HCT116 (cell line): ENCODE measurements around the gene GLRB. TPM values are rescaled to one million over a fixed set of nuclear protein-coding genes. Genes with fewer than 3 reads are reported as not detected.

Experiments used
- ATAC-seq: fragments of 200-7000 bp; cut with Tn5 transposase; 2 replicates; pipeline ENCODE4 v1.9.1; 2020; ENCODE audit warnings: mild to moderate bottlenecking, moderate library complexity
- BruUV-seq: library from RNA; stranded (reverse); fragments of 400-500 nt; replicated peaks from 2 replicates; lab custom pipeline; 2021; lab: Mats Ljungman, UMichigan
- CTCF ChIA-PET: fragments of 300-600 bp; sonication (Branson Sonifier 250); formaldehyde crosslinking; loops from one replicate; lab custom pipeline; 2021; ENCODE audit warnings: antibody characterized with exemption; lab: Charles Lee
- POLR2A ChIA-PET: fragments of 300-600, 350-600 bp; sonication (Branson Sonifier 250); formaldehyde crosslinking; loops from one replicate; lab custom pipeline; 2021; ENCODE audit warnings: antibody characterized with exemption; lab: Charles Lee
- RAD21 ChIA-PET, 2 experiments: fragments of 300-600 bp; sonication (Branson Sonifier 250); formaldehyde crosslinking; loops; one replicate each; lab custom pipeline; 2023; ENCODE audit warnings: low total read pairs in 2 of 2; ENCODE audit not compliant: uncharacterized antibody in 2 of 2, unreplicated experiment in 2 of 2, low non-redundant PET in 1 of 2; lab: Charles Lee
- DNase-seq: peaks from one replicate; pipeline ENCODE4 v3.0.0-alpha.2; 2010; ENCODE audit warnings: low read depth, low spot score
- H2AFZ ChIP-seq: fragments of 200-600 bp; shearing (Covaris generic), sonication (generic); 2 replicates; pipeline ENCODE4 v1.6.1; 2017; ENCODE audit warnings: low read depth, mixed run types, mixed read lengths, antibody characterized with exemption, low read length; ENCODE audit not compliant: poor library complexity, severe bottlenecking
- H3K27ac ChIP-seq: 2 replicates; pipeline ENCODE4 v1.5.1; 2012; ENCODE audit warnings: low read depth, low read length
- H3K27me3 ChIP-seq: fragments of 200-600 bp; sonication (generic); 2 replicates; pipeline ENCODE4 v1.6.1; 2016; ENCODE audit warnings: mixed run types, low read length, mixed read lengths; ENCODE audit not compliant: insufficient read depth
- H3K36me3 ChIP-seq, 2 experiments: fragments of 200-500 bp in 1 of 2; fragments of 200-600 bp in 1 of 2; sonication (Bioruptor generic) in 1 of 2; sonication (generic) in 1 of 2; 2 replicates each; pipeline versions ENCODE4 v1.5.1 to v1.6.1; 2014 to 2016; ENCODE audit warnings: low read length in 2 of 2, inconsistent platforms in 1 of 2, mixed read lengths in 1 of 2, mixed run types in 1 of 2; ENCODE audit not compliant: insufficient read depth in 2 of 2, control insufficient read depth in 1 of 2
- H3K4me1 ChIP-seq, 2 experiments: fragments of 200-600 bp in 1 of 2; sonication (generic) in 1 of 2; 2 replicates each; pipeline versions ENCODE4 v1.5.1 to v1.6.1; 2012 to 2017; ENCODE audit warnings: low read length in 2 of 2, inconsistent platforms in 1 of 2, mild to moderate bottlenecking in 1 of 2, mixed read lengths in 1 of 2, mixed run types in 1 of 2, moderate library complexity in 1 of 2; ENCODE audit not compliant: insufficient read depth in 2 of 2, control insufficient read depth in 1 of 2
- H3K4me2 ChIP-seq: fragments of 200-600 bp; sonication (generic); 2 replicates; pipeline ENCODE4 v1.6.1; 2017; ENCODE audit warnings: mixed run types, low read length, mixed read lengths
- H3K4me3 ChIP-seq, 2 experiments: fragments of 200-600 bp in 1 of 2; sonication (generic) in 1 of 2; replicated peaks in 1 of 2; 2 replicates each; pipeline ENCODE4 v1.5.1; 2011 to 2016; ENCODE audit warnings: low read length in 2 of 2, control low read depth in 1 of 2, low read depth in 1 of 2, mild to moderate bottlenecking in 1 of 2, mixed read lengths in 1 of 2, mixed run types in 1 of 2
- H3K79me2 ChIP-seq: fragments of 200-600 bp; sonication (generic); 2 replicates; pipeline ENCODE4 v1.6.1; 2017; ENCODE audit warnings: mild to moderate bottlenecking, mixed run types, low read length, moderate library complexity, mixed read lengths; ENCODE audit not compliant: insufficient read depth
- H3K9ac ChIP-seq: fragments of 200-600 bp; sonication (generic); 2 replicates; pipeline ENCODE4 v1.6.1; 2016; ENCODE audit warnings: low read length, mixed read lengths
- H3K9me2 ChIP-seq: fragments of 200-600 bp; sonication (generic), shearing (Covaris generic); 2 replicates; pipeline ENCODE4 v1.6.1; 2017; ENCODE audit warnings: mixed run types, mild to moderate bottlenecking, moderate library complexity; ENCODE audit not compliant: insufficient read depth
- H3K9me3 ChIP-seq, 2 experiments: fragments of 200-500 bp in 1 of 2; fragments of 200-600 bp in 1 of 2; sonication (Bioruptor generic) in 1 of 2; sonication (generic) in 1 of 2; 2 replicates each; pipeline ENCODE4 v1.6.1; 2014 to 2017; ENCODE audit warnings: low read length in 2 of 2, mixed read lengths in 2 of 2, inconsistent platforms in 1 of 2, low read depth in 1 of 2, mild to moderate bottlenecking in 1 of 2, mixed run types in 1 of 2, moderate library complexity in 1 of 2; ENCODE audit not compliant: control insufficient read depth in 1 of 2, insufficient read depth in 1 of 2
- H4K20me1 ChIP-seq: fragments of 200-600 bp; sonication (generic), shearing (Covaris generic); 2 replicates; pipeline ENCODE4 v1.6.1; 2017; ENCODE audit warnings: mixed run types, mild to moderate bottlenecking, moderate library complexity; ENCODE audit not compliant: insufficient read depth
- CTCF ChIP-seq, 3 experiments: fragments of 200-600 bp in 1 of 3; sonication (generic) in 1 of 3; IDR thresholded peaks in 2 of 3; conservative IDR thresholded peaks in 1 of 3; 2 replicates each; pipeline ENCODE4 v1.5.1; 2012 to 2017; ENCODE audit warnings: low read depth in 2 of 3, low read length in 2 of 3, antibody characterized with exemption in 1 of 3, borderline replicate concordance in 1 of 3, control low read depth in 1 of 3, mild to moderate bottlenecking in 1 of 3, mixed read lengths in 1 of 3, mixed run types in 1 of 3, moderate library complexity in 1 of 3; ENCODE audit not compliant: insufficient read depth in 1 of 3
- YY1 ChIP-seq: IDR thresholded peaks from 2 replicates; pipeline ENCODE4 v1.6.1; 2011; ENCODE audit warnings: low read length, low read depth, moderate library complexity, mild to moderate bottlenecking; ENCODE audit not compliant: insufficient replicate concordance; ENCODE audit errors: extremely low read depth
- intact Hi-C: fragments of 100-400 bp; cut with micrococcal nuclease; formaldehyde crosslinking; loops from 2 replicates; pipeline ENCODE4 v1.10.0; 2022
- total RNA-seq: library from RNA; stranded (reverse); gene quantifications from one replicate; pipeline ENCODE4 v1.2.1, GENCODE V29; 2021; ENCODE audit not compliant: unreplicated experiment

The GLRB gene
- total RNA-seq, 1 experiment from 2014 or later = not detected

GRCh38 chr4:157043131-157043530 is 32.8 kb upstream of the GLRB start:
- no peak for DNase-seq
- CTCF ChIA-PET = no interaction called here

More at GRCh38 chr4:157043131-157043530, 32.8 kb upstream of the GLRB start:
- H3K4me2 ChIP-seq = peak overlapping the region; percentile 16; the same call in 1 of the 2 replicates
- ChIA-PET RAD21 (interaction anchor here in 1 of 2 experiments (1.2 kb wide), 1 partner anchor 568 kb away, joined by 4 read pairs; no protein-coding TSS in a partner anchor), POLR2A (no interaction called here)
- TF ChIP-seq CTCF (IDR thresholded peaks at IDR 0.05 in 2 of 3, conservative IDR thresholded peaks at IDR 0.05 in 1 of 3; ENCODE audit: borderline replicate concordance in 1 of 3, insufficient read depth in 1 of 3, low read depth in 2 of 3, low read length in 2 of 3) = 0 out of 6 replicates have a peak, but pooled peaks of 1 of the 3 experiments have one; percentile 4
- no peak for TF ChIP-seq YY1
- H3K9me3 ChIP-seq = no peaks in the 10 kb centered on the region
- H3K36me3 ChIP-seq = no peaks in the 10 kb centered on the region
- H4K20me1 ChIP-seq = no peaks in the 10 kb centered on the region
- BruUV-seq = no TSS peak
- H3K9me2 ChIP-seq = no peaks in the 10 kb centered on the region
- H3K4me1 ChIP-seq = no peaks in the 10 kb centered on the region
- H3K27me3 ChIP-seq = no peaks in the 10 kb centered on the region
- H3K4me3 ChIP-seq = no peak overlapping the region
- no peaks in the 10 kb centered on the region for H3K79me2 ChIP-seq
- intact Hi-C loops = no loop called here
- H2AFZ ChIP-seq = peak overlapping the region; percentile 88
- no peak overlapping the region for H3K9ac ChIP-seq
- H3K27ac ChIP-seq = no peak overlapping the region
- peak; percentile 80 for ATAC-seq
